ENCODE data around the gene NPHP3.
A peak's percentile ranks its signal among the peaks of the same experiment; 100 is the strongest.
"Not testable (repeated sequence)": the region's sequence is repeated elsewhere in the genome, so short reads cannot be mapped to it uniquely, and the experiment has no call there.

Gene NPHP3

GRCh38 chr3:132722165-132723023 is at the start of gene NPHP3:
NPHP3 (minus strand) TSS chr3:132722409; CDS start chr3:132722355, 54 bp downstream.
- peak; percentile 81 for DNase-seq

GRCh38 chr3:132758740-132759139 is 36.5 kb upstream of the NPHP3 start:
- no peak for DNase-seq

- no peak for DNase-seq
Measured at GRCh38 chr3:132756108-132756650, 34.0 kb upstream of the NPHP3 start.

- no peak for DNase-seq
Measured at GRCh38 chr3:132753946-132754345, 31.7 kb upstream of the NPHP3 start.

GRCh38 chr3:132749786-132750185 is 27.6 kb upstream of the NPHP3 start:
- DNase-seq = no peak

- not testable (repeated sequence) for DNase-seq
Measured at GRCh38 chr3:132746720-132747119, 24.5 kb upstream of the NPHP3 start.

- no peak for DNase-seq
Measured at GRCh38 chr3:132738314-132738713, 16.1 kb upstream of the NPHP3 start.

- no peak for DNase-seq
Measured at GRCh38 chr3:132735589-132735988, 13.4 kb upstream of the NPHP3 start.

- DNase-seq = no peak
Measured at GRCh38 chr3:132730891-132731580, 8.8 kb upstream of the NPHP3 start.

- DNase-seq = no peak
Measured at GRCh38 chr3:132726341-132726823, 4.2 kb upstream of the NPHP3 start.

- no peak for DNase-seq
Measured at GRCh38 chr3:132723024-132723950, 1.1 kb upstream of the NPHP3 start.

- DNase-seq = no peak
Measured at GRCh38 chr3:132721479-132722164, 587 bp downstream of the NPHP3 start.

- no peak for DNase-seq
Measured at GRCh38 chr3:132720228-132720627, 2.0 kb downstream of the NPHP3 start.

- no peak for DNase-seq
Measured at GRCh38 chr3:132716372-132716771, 5.8 kb downstream of the NPHP3 start.

- no peak for DNase-seq
Measured at GRCh38 chr3:132713977-132714727, 8.1 kb downstream of the NPHP3 start.

- DNase-seq = no peak
Measured at GRCh38 chr3:132710311-132710710, 11.9 kb downstream of the NPHP3 start.

GRCh38 chr3:132709761-132710160 is 12.4 kb downstream of the NPHP3 start:
- DNase-seq = no peak

GRCh38 chr3:132703733-132704132 is 18.5 kb downstream of the NPHP3 start:
- DNase-seq = no peak

GRCh38 chr3:132695422-132695821 is 26.8 kb downstream of the NPHP3 start:
- DNase-seq = no peak

- DNase-seq = no peak
Measured at GRCh38 chr3:132694991-132695390, 27.2 kb downstream of the NPHP3 start.

- no peak for DNase-seq
Measured at GRCh38 chr3:132690040-132690439, 32.2 kb downstream of the NPHP3 start.

All from 8988T (cell line).